ENCODE measurements around the gene ELMO3.

GRCh38 chr16:67238806-67239470, 40.0 kb downstream of the ELMO3 start:
- TF ChIP-seq, protein P1, sequence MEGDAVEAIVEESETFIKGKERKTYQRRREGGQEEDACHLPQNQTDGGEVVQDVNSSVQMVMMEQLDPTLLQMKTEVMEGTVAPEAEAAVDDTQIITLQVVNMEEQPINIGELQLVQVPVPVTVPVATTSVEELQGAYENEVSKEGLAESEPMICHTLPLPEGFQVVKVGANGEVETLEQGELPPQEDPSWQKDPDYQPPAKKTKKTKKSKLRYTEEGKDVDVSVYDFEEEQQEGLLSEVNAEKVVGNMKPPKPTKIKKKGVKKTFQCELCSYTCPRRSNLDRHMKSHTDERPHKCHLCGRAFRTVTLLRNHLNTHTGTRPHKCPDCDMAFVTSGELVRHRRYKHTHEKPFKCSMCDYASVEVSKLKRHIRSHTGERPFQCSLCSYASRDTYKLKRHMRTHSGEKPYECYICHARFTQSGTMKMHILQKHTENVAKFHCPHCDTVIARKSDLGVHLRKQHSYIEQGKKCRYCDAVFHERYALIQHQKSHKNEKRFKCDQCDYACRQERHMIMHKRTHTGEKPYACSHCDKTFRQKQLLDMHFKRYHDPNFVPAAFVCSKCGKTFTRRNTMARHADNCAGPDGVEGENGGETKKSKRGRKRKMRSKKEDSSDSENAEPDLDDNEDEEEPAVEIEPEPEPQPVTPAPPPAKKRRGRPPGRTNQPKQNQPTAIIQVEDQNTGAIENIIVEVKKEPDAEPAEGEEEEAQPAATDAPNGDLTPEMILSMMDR (IDR thresholded peaks at IDR 0.05) = no peak
- no peak for TF ChIP-seq POLR2A (IDR thresholded peaks at IDR 0.05)
